ENCODE data around the gene AMH. TPM values are rescaled to one million over a fixed set of nuclear protein-coding genes. Genes with fewer than 3 reads are reported as not detected.

The AMH gene
- total and polyA plus RNA-seq, 11 donors: 0.10 to 1.1 (median 0.57) TPM; not detected in 4

- no peak for TF ChIP-seq CTCF (IDR thresholded peaks at IDR 0.05)
- Histone ChIP-seq H3K36me3 (peaks cover 0 to 4% (median 2%) of the 10 kb centered on the region in 9 donors), H3K4me3 (peak overlapping the region in 1 of 12 donors; percentile 34), H3K9me3 (no peaks in the 10 kb centered on the region), H3K4me1 (peaks cover 3 to 43% (median 13%) of the 10 kb centered on the region in 12 donors), H3K27me3 (no peaks in the 10 kb centered on the region), H3K27ac (peak overlapping the region in 6 of 12 donors; percentile 34 to 83 (median 44))
- ATAC-seq (peak in 3 of 4 donors; percentile 9 to 52 (median 18)), DNase-seq (peak; percentile 90 to 94 (median 90))
- intact Hi-C loops (cut with DNase I): no loop called here
- WGBS, 4 donors: 51 to 65% (median 51%) methylated on average over 14 to 18 of the region's 18 CpGs
Measured at GRCh38 chr19:2266183-2266993, 17.3 kb downstream of the AMH start.

- TF ChIP-seq POLR2A (IDR thresholded peaks at IDR 0.05) (no peak), CTCF (IDR thresholded peaks at IDR 0.05) (no peak)
- peak overlapping the region in 1 of 12 donors; percentile 99 for H3K27ac ChIP-seq
- H3K4me3 ChIP-seq: peak overlapping the region in 9 of 12 donors; percentile 87 to 100 (median 97)
- H3K27me3 ChIP-seq: no peaks in the 10 kb centered on the region
- peaks cover 7 to 64% (median 34%) of the 10 kb centered on the region in 12 donors for H3K4me1 ChIP-seq
- WGBS, 4 donors: 90 to 92% (median 91%) methylated on average over 4 of the region's 4 CpGs
- no peak for ATAC-seq
- intact Hi-C loops (cut with DNase I): no loop called here
- H3K36me3 ChIP-seq: peaks cover 0 to 24% (median 22%) of the 10 kb centered on the region in 9 donors
- no peaks in the 10 kb centered on the region for H3K9me3 ChIP-seq
- DNase-seq: no peak
Measured at GRCh38 chr19:2268480-2268830, 19.3 kb downstream of the AMH start.

- WGBS, 4 donors: 2 to 3% (median 2%) methylated on average over 10 to 19 of the region's 19 CpGs
- intact Hi-C loops (cut with DNase I): loop anchor here in 1 of 10 donors (1.0 kb wide), 1 partner anchor 33 kb away; the partner anchor contains the start of genes PLEKHJ1 and SF3A2
- no peaks in the 10 kb centered on the region for H3K9me3 ChIP-seq
Measured at GRCh38 chr19:2268861-2269243, 19.7 kb downstream of the AMH start.

More at GRCh38 chr19:2268861-2269243, 19.7 kb downstream of the AMH start:
- peaks cover 9 to 68% (median 38%) of the 10 kb centered on the region in 12 donors for H3K4me1 ChIP-seq
- peaks cover 0 to 25% (median 22%) of the 10 kb centered on the region in 9 donors for H3K36me3 ChIP-seq
- TF ChIP-seq POLR2A (IDR thresholded peaks at IDR 0.05) (no peak), CTCF (IDR thresholded peaks at IDR 0.05) (no peak)
- ATAC-seq (no peak), DNase-seq (no peak)
- H3K4me3 ChIP-seq: peak overlapping the region; percentile 87 to 100 (median 98)
- peak overlapping the region in 10 of 12 donors; percentile 14 to 100 (median 70) for H3K27ac ChIP-seq
- H3K27me3 ChIP-seq: no peaks in the 10 kb centered on the region
